Measurements from ENCODE around the gene CILP.

DNA sequence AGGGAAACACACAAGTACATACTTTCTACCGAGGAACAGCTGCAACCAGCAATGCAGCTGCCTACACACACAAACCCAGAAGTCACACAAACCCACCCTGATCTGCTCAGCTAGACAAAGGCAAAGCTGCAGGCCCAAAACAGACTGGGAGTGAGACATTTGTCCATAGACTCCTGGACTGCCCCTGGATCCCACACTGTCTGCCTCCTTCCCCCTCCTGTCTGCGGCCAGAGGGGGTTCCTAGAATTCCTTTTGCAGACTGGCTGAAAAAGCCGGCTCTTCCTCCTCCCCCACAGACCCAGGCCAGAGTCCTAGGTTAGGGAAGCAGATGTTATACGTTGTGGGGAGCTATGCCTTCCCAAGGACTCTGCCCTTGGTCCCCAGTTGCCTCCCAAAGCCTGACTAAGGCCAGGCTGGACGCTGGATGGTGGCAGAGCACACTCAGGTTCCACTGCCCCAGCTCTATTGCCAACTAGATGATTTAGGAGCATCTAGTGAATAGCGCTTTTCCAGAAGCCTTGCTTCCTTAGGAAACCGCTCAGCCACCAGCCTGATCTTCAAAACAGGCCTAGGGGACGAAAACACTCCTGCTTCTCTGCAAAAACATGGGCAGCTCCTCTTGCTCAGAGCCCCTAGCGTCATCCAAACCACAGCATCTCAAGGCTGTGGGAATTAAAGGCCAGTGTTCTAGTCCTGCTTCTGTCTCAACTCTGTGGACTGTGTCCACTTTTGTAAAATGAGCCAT lies 37.4 kb upstream of the CILP start:
- TF ChIP-seq POLR2A (IDR thresholded peaks at IDR 0.05; ENCODE audit: low read depth, low read length) = no peak
- no peak for TF ChIP-seq TAF1 (IDR thresholded peaks at IDR 0.05; ENCODE audit: low read depth, low read length)
